ENCODE data around the gene CELF2. TPM values are rescaled to one million over a fixed set of nuclear protein-coding genes. Genes with fewer than 3 reads are reported as not detected.

CELF2 gene
- total RNA-seq, 1 donor from 2014 or later, result 3.8 TPM

DNA sequence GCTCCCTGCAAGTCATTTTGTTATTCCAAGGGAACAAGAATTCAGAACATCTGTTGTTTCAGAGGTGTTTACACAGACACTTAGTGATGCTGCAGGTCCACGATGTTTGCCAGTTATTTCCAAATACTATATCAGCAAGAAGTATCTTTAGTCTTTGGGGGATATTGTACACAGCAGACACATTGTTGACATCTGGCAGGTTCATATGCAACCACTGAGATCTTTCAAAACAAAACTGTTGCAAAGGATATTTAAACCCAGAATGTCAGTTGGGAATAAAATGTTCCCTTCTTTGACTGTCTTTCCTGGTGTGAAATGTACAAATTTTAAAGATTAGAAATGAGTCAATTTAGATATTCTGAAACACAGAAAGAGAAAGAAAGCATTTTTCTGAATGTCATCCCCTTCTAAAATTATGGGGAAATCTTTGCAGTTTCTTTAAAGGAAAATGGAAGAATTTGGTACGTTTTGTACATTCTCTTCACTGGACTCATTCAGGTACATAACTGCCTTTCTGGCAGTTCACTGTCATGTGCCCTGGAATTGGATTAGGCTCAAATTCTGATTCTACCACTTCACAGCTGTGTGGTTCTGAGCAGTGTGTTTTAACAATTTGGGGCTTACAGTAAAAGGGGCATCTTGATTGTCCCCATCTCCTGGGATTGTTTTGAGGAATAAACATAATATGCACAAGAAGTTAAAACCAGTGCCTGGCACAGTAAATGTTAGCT lies 40.3 kb upstream of the CELF2 start:
- Mint-ChIP-seq H3K4me1 (ENCODE audit: low read depth) (peaks cover 3% of the 10 kb centered on the region), H3K27ac (no peak overlapping the region), H3K36me3 (ENCODE audit: insufficient read depth) (no peaks in the 10 kb centered on the region), H3K4me3 (ENCODE audit: low read depth) (no peak overlapping the region), H3K27me3 (peaks cover 51% of the 10 kb centered on the region), H3K9me3 (ENCODE audit: low read depth) (no peaks in the 10 kb centered on the region)
- TF ChIP-seq, protein P1, sequence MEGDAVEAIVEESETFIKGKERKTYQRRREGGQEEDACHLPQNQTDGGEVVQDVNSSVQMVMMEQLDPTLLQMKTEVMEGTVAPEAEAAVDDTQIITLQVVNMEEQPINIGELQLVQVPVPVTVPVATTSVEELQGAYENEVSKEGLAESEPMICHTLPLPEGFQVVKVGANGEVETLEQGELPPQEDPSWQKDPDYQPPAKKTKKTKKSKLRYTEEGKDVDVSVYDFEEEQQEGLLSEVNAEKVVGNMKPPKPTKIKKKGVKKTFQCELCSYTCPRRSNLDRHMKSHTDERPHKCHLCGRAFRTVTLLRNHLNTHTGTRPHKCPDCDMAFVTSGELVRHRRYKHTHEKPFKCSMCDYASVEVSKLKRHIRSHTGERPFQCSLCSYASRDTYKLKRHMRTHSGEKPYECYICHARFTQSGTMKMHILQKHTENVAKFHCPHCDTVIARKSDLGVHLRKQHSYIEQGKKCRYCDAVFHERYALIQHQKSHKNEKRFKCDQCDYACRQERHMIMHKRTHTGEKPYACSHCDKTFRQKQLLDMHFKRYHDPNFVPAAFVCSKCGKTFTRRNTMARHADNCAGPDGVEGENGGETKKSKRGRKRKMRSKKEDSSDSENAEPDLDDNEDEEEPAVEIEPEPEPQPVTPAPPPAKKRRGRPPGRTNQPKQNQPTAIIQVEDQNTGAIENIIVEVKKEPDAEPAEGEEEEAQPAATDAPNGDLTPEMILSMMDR (IDR thresholded peaks at IDR 0.05; ENCODE audit: unreplicated experiment), result no peak
- no peak for DNase-seq (ENCODE audit: low spot score, unreplicated experiment)

DNA sequence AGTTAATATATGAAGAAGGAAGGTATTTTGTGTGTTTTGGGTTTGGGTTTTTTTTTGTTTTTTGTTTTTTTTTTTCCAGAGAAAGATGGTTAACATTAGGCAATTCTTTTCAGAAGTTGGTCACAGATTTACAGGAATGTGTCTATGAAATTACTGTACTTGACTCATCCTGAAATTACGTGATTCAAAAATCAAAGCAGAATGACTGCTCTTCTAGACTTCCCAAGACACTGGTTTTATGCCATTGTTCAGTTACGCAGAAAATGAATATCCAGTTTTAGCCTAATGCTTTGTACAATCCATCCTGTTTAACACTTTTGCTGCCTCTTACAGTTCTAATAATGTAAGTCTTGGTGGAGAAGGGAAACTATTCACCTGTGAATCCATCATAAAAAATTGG lies 39.7 kb upstream of the CELF2 start:
- Mint-ChIP-seq H3K27ac (no peak overlapping the region), H3K4me3 (ENCODE audit: low read depth) (no peak overlapping the region), H3K27me3 (peaks cover 46% of the 10 kb centered on the region), H3K9me3 (ENCODE audit: low read depth) (no peaks in the 10 kb centered on the region), H3K36me3 (ENCODE audit: insufficient read depth) (no peaks in the 10 kb centered on the region), H3K4me1 (ENCODE audit: low read depth) (peaks cover 3% of the 10 kb centered on the region)
- TF ChIP-seq, protein P1 (IDR thresholded peaks at IDR 0.05; ENCODE audit: unreplicated experiment), result no peak
- DNase-seq (ENCODE audit: low spot score, unreplicated experiment), result no peak

DNA sequence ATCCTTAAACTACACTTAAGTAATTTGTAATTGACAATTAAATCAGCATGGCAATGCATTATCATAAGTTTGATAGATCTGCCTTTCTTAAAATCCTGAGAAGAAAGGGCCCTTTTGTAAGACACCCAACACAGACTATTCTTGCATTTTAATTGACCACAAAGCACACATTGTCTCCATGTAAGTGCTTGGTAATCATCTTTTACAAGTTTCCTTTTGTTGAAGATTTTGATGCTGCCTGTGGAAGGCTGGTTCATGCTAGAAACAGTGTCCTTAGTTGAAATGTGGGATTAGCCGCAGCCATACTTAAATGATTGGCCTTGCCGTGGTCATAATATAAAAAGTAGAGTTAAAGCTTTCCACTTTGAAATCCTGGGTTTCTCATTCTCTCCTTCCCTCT lies 32.3 kb upstream of the CELF2 start:
- no peak overlapping the region for H3K27ac Mint-ChIP-seq
- H3K4me3 Mint-ChIP-seq (ENCODE audit: low read depth), result no peak overlapping the region
- DNase-seq (ENCODE audit: low spot score, unreplicated experiment), result no peak
- H3K27me3 Mint-ChIP-seq, result peaks cover 8% of the 10 kb centered on the region
- H3K36me3 Mint-ChIP-seq (ENCODE audit: insufficient read depth), result no peaks in the 10 kb centered on the region
- TF ChIP-seq, protein P1 (IDR thresholded peaks at IDR 0.05; ENCODE audit: unreplicated experiment), result no peak
- no peaks in the 10 kb centered on the region for H3K9me3 Mint-ChIP-seq (ENCODE audit: low read depth)
- no peaks in the 10 kb centered on the region for H3K4me1 Mint-ChIP-seq (ENCODE audit: low read depth)

DNA sequence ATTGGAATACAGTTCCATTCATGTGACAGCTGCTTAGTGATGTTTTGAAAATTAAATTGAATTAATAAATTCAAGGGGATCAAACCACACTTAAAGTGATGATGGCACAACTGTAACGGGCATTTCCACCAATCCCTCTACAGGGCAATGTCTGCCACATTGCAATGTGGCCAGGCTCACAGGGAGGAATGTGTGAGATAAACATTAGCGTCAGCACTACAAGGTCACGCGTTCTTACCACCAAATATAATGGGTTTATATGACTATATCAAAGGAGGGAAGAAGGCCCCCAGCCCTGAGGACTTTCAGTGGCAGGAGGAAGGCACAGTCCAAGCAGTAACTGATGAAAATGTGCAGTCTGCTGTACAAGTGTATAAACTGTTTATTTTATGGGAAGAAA lies 31.1 kb upstream of the CELF2 start:
- Mint-ChIP-seq H3K4me3 (ENCODE audit: low read depth) (no peak overlapping the region), H3K27me3 (peaks cover 6% of the 10 kb centered on the region), H3K27ac (no peak overlapping the region), H3K4me1 (ENCODE audit: low read depth) (no peaks in the 10 kb centered on the region), H3K36me3 (ENCODE audit: insufficient read depth) (no peaks in the 10 kb centered on the region), H3K9me3 (ENCODE audit: low read depth) (no peaks in the 10 kb centered on the region)
- DNase-seq (ENCODE audit: low spot score, unreplicated experiment), result no peak
- TF ChIP-seq, protein P1 (IDR thresholded peaks at IDR 0.05; ENCODE audit: unreplicated experiment), result no peak

DNA sequence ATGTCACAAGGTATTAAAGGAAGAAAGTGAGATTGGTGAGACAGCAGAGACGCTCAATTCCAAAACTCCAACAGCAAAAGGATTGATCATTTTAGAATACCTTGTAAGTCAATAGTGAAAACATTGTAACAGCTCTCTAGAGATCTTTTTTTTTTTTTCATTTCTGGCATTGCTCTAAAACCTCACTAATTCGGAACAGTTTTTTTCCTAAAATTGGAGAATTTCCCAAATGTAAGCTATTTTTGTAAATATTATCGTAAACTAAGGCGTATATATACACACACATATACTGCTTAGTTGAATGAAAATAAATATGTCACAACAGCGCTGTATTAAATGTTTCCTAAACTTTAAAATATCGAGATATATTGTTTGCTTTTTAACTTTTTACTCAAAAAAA lies 30.6 kb upstream of the CELF2 start:
- H3K4me1 Mint-ChIP-seq (ENCODE audit: low read depth), result no peaks in the 10 kb centered on the region
- H3K9me3 Mint-ChIP-seq (ENCODE audit: low read depth), result no peaks in the 10 kb centered on the region
- DNase-seq (ENCODE audit: low spot score, unreplicated experiment), result no peak
- TF ChIP-seq, protein P1 (IDR thresholded peaks at IDR 0.05; ENCODE audit: unreplicated experiment), result no peak
- H3K4me3 Mint-ChIP-seq (ENCODE audit: low read depth), result no peak overlapping the region
- H3K36me3 Mint-ChIP-seq (ENCODE audit: insufficient read depth), result no peaks in the 10 kb centered on the region
- H3K27ac Mint-ChIP-seq, result no peak overlapping the region
- peaks cover 9% of the 10 kb centered on the region for H3K27me3 Mint-ChIP-seq
